AG10803 (cell line): ENCODE data around the gene BOC.

ENCODE experiments used
- DNase-seq: peaks from one replicate; pipeline ENCODE4 v3.0.0; 2010; ENCODE audit warnings: low read depth
- H3K4me3 ChIP-seq: 2 replicates; pipeline ENCODE4 v1.5.1; 2011; ENCODE audit warnings: mild to moderate bottlenecking, low read length, control low read depth
- TF ChIP-seq, protein P1 (sequence below): conservative IDR thresholded peaks from 2 replicates; pipeline ENCODE4 v1.5.1; 2011; ENCODE audit warnings: mild to moderate bottlenecking, low read length, control low read depth, inconsistent platforms

The BOC gene

DNA sequence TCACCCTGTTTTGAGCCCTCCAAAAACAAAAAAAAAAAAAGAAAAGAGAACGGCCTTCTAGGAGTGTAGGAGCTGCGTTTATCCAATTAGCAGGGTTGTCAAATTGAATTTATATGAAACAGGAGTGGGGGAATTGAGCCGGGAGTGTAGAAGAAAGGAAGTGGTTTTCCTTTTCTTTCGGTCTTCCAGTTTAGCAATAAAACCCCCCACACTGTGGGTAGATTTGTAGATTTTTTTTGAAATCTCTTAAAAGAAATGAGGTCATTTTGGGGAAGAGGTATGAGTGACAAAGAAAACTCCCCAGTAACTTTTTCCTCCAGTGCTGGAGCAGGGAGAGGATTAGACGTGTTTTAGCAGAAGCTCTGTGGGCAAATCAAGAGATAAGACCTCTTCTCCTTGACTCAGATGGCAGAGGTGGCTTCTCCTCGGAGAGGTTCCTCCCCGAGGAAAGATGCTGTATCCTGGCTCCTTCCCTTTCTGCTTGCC, 30.8 kb downstream of the BOC start:
- TF ChIP-seq, protein P1, sequence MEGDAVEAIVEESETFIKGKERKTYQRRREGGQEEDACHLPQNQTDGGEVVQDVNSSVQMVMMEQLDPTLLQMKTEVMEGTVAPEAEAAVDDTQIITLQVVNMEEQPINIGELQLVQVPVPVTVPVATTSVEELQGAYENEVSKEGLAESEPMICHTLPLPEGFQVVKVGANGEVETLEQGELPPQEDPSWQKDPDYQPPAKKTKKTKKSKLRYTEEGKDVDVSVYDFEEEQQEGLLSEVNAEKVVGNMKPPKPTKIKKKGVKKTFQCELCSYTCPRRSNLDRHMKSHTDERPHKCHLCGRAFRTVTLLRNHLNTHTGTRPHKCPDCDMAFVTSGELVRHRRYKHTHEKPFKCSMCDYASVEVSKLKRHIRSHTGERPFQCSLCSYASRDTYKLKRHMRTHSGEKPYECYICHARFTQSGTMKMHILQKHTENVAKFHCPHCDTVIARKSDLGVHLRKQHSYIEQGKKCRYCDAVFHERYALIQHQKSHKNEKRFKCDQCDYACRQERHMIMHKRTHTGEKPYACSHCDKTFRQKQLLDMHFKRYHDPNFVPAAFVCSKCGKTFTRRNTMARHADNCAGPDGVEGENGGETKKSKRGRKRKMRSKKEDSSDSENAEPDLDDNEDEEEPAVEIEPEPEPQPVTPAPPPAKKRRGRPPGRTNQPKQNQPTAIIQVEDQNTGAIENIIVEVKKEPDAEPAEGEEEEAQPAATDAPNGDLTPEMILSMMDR = no peak
- peak overlapping the region; percentile 2 for H3K4me3 ChIP-seq
- peak; percentile 84 for DNase-seq

DNA sequence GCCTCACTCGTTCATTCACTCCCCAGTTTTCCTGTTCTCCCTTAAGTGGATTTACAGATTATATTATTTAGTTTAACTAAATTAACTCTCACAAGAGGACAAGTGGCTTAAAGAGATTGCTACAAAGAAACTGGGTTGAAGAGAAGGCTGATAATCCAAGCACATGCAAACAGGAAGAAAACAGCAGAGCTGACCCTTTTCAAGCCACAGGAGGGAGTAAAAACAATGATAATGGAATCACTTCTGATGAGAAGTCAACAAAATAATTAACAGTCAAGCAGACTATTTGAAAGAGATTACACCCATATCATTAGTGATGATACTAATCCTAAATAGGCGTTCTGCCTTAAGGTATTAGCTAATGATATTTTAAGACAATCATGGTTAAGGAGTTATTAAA, 31.7 kb downstream of the BOC start:
- no peak overlapping the region for H3K4me3 ChIP-seq
- TF ChIP-seq, protein P1 = no peak
- no peak for DNase-seq

DNA sequence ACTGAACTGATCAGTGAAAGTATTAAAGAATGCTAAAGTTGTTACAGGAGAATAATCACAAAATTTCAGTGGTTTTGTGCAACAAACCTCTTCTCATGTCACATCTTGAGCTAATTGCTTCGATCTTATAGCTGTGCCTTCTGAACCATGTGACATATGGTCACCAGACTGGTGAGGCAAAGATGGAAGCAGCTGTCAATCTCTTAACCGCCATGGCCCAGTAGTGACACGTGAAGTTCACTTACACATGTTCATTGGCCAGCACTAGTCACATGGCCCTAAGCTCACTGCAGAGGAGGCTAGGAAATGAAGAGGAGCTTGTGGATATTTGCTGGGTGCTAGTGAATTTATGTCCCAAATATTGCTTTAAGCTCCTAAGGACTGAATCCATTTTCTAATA, 32.5 kb downstream of the BOC start:
- TF ChIP-seq, protein P1 = no peak
- peak; percentile 36 for DNase-seq
- H3K4me3 ChIP-seq = no peak overlapping the region

DNA sequence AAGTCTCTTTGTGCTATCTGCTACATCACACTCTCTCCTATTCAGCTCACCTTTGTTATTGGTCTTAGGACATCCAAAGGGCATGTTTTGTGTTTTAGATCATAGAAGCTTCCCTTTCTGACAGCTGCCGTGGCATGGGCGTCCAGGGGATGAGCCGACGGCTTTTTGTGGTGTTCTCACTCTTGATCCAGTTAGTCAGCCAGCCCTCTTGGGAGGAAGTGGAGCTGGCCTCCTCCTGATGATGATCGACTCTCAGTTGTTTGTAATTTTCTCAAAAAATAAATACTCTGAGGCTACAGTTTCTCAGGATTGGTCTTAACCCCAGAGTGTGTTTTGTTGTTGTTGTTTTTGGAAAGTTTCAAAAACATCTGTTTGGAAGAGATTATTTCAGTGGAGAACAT, 34.4 kb downstream of the BOC start:
- H3K4me3 ChIP-seq = no peak overlapping the region
- TF ChIP-seq, protein P1 = no peak
- DNase-seq = peak; percentile 64

DNA sequence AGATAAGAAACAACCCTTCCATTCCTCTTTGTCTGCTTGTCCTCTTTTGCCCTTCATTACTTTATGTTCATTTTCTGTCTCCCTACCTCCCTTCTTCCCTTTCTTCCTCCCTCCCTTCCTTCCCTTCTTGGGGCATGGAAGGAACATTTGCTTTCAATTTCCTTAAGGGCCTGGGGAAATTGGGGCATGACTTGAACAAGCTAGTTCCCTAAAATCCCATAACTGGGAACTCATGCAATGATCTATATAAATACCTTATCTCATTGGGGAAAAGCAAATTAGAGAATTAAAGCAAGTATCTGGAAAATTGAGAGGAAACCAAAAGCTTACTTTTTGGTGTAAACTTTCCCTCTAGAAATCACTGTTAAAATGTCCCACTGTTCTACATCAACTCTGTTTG, 35.7 kb downstream of the BOC start:
- TF ChIP-seq, protein P1 = no peak
- H3K4me3 ChIP-seq = no peak overlapping the region

DNA sequence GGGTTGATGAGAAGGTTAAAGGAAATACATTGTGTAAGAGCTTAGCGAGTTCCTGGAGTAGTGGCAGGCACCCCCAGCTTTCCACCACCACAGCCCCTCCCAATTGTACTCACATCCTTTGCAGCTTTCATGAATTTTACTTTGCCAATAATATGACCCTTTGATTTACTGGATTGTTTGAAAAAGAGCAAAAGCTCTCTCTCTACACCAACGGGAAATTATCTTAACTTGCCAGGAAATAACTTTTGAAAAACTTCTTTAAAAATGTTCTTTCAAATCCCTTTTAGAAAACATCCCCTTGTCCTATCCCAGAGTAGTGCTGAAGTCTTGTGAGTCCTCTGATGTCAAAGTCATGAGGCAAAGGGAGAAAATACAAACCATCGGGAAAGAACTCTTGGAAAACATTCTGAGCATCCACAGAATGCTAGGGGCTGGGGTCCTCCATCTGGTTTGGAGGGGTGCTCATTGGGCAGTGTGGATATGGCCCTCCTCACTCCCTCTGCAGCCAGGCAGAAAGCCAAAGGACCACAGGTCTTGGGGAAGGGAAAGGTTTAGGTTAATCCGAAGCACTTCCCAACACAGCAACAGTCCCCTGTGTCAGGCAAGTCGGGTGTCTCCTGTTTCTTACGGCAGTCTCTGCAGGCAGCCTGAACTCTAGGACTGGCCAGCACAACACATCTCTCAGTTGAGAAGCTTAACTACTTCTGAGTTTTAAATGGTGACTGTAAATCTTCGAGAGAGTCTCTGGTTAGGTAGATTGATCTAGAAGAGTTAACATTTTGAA, 36.5 kb downstream of the BOC start:
- no peak overlapping the region for H3K4me3 ChIP-seq
- peak; percentile 56 for DNase-seq
- TF ChIP-seq, protein P1 = no peak

More for the DNA sequence above, 35.7 kb downstream of the BOC start:
- no peak for DNase-seq

DNA sequence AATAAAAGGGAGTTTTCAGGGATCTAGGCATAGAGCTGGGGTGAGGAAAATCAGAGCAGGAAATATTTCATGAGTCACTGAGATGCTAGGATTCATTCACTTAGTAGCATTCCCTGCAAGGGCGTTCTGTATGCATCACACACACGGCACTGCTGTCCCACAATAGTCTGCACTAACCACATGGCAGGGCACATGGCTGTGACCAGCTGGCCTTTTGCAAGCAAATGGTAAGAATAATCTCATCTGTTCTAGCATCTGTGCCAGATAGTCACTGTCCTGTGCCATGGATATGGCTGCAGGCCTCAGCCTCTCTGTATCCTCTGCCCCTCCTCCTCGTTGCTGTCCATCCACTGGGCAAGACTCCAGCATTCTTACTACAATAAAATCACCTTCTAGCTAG, 37.8 kb downstream of the BOC start:
- DNase-seq = peak; percentile 92
- TF ChIP-seq, protein P1 = no peak
- H3K4me3 ChIP-seq = no peak overlapping the region; the same call in 1 of the 2 replicates
